Measurements from ENCODE around the gene ADRB1.

ADRB1 gene

GRCh38 chr10:114058297-114058696 is 14.6 kb downstream of the ADRB1 start:
- DNase-seq: no peak

- no peak for DNase-seq
Measured at GRCh38 chr10:114059561-114059960, 15.9 kb downstream of the ADRB1 start.

GRCh38 chr10:114060456-114060855 is 16.8 kb downstream of the ADRB1 start:
- no peak for DNase-seq

DNA sequence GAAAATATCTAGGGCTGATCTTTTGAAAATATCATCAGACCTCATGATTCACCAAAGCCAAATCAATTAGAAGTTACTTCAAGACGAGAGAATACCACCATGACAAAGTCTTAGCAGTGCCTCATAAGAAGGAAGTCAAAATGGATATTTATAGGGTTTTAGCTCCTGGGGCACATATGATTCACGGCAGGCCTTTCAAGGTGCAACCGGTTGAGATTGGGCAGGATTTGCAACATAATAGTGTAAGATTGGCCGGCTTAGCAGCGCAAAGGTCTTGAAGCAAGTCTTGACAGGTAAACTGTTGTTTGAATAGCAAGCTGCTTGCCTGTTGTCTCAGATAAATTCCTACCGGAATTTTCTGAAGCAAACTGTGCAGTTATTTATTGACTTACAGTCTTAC is 17.5 kb downstream of the ADRB1 start:
- no peak for DNase-seq

GRCh38 chr10:114061789-114062188 is 18.1 kb downstream of the ADRB1 start:
- no peak for DNase-seq

DNA sequence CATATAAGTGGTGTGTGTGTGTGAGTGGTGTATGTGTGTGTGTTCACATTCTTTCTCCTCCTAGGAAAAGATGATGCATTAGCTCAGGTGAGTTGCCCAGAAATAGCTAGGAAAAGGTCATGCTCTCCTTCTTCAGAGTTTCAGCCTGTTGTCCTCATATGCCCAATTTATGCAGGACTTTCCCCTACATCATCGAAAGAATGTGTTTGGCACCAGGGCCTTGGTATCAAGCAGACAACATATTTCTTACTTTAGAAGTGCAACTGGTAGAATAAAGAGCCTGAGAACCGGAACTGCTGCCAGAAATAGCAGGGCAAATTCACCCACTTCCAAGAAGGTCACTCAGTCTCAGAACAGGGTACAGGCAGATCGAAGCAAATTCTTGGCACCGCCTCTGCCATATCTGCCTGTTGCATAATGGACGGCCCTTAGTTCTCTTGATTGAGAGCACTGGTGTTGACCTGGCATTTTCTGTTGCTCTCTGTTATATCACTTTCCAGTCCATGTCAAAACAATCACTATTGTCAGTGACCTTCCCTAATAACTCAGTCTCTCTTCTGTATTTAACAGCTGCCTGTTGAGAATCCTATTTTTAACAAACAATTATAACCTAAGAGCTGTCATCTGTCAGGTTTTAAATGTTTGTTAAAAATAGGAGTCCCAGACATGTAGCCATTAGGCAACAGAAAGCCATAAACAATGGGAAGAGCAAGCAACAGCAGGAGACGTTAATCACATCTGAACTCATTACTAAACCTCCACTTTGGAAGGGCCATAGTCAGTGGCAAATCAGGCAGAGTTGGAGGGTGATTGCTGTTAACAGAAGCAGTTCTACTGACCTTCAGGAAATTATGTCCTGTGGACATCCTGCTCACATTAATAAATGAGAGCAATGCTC is 20.7 kb downstream of the ADRB1 start:
- no peak for DNase-seq

GRCh38 chr10:114065049-114065435 is 21.4 kb downstream of the ADRB1 start:
- no peak for DNase-seq

DNA sequence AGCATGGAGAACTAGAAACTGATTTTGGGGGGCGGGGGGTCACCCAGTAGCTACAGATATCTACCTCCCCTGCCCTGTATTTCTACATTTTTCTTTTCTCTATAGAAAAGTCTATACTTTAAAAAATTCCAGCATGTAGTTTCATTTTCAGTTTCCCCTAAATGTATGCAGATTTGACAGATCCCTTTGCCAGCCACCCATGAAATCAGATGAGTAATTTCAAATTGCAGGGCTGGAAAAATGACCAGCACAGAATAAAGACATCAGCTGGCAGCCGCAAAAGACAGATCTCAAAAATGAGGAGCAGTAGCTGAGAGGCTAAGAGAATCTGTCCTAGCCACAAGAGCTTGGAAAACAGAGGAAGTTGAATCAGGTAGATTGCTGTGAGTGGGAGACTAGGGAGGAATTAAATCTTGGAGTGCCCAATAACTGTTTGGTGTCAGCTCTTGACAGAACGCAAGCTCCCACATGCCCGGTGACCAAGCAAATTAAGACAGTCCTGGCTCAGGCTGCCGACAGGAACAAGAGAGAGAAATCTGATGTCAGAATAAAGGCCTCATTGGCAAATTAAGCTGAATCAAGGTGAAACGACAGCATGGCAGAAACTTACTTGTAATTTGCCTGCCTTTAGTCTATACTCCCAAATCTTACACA is 24.5 kb downstream of the ADRB1 start:
- no peak for DNase-seq

DNA sequence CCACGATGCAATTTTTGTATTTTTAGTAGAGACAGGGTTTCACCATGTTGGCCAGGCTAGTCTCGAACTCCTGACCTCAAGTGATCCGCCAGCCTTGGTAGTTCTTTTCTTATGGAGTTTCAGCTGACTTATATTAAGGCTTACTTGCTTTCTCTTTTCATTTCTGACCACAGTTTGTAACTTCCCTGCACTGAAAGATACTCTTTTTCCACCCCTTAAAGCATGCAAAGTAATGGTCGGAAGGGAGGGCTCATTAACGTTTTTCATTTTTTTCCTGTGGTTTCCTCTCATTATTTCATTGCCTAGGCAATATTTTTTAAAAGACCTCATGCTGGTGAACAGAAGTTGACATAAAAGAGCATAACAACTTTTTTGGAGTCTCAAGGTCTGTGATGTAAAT is 27.0 kb downstream of the ADRB1 start:
- DNase-seq: no peak

DNA sequence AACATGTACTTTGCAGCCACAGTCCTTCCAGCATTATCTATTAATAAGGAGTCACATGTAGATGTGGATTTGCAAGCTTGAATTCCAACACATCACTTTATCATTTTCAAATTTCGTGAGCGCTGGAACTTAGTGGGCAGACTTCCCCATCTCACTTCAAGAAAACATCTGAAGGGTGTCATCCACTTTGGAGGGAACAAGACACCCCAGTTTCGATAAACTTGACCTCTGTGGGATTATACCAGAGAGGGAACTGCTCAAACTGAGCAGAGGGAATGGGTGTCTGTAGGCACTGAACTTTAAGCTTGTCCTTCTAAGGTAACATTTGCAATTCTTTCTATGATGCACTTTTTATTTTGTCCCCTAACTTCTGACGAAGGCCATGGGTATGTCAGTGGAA is 27.5 kb downstream of the ADRB1 start:
- no peak for DNase-seq

DNA sequence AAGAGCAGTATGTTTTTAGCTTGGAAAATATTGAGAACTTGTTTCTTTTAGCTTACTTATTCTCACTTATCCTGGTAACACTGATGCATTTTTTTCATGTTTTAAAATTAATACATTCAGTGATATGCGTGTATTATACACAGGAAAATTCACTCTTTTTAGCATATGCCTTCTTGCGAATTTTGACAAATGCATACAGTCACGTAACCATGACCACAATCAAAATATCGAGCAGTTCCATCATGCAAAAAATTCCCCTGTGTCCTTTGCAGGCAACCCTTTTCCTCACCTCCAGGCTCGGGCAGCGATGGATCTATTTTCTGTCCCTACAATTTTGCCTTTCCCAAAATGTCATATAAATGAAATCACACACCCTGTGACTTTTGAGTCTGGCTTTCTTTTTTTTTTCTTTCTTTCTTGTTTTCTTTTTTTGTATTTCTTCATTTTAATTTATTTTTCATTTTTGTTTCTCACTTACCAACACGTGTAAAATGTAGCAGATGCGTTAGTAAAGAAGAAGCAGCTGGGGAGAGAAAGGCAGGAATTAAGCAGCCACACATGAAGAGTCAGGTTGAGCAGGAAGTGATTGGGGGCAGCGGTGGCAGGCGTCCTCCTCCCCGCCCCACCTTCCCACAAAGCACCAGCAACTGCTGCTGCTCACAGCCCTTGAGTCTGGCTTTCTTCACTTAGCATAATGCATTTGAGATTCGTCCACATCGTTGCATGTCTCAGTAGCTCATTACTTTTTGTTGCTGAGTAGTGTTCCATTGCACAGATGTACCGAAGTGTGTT is 29.9 kb downstream of the ADRB1 start:
- no peak for DNase-seq

DNA sequence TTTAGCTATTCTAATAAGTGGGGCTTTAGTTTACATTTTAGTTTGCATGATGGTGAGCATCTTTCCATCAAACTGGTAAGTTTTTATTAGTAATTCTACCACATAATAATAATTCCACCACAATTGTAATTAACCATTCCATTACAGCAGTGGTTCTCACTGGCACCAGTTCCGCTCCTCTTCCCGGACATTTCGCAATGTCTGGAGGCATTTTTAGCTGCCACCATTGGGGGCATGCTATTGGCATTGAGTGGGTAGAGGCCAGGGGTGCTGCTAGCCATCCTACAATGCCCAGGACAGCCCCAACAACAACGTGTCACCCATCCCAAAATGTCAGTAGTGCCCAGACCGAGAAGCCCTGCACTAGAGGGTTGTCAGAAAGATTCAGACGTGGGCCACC is 31.4 kb downstream of the ADRB1 start:
- DNase-seq: no peak

GRCh38 chr10:114077347-114077746 is 33.7 kb downstream of the ADRB1 start:
- no peak for DNase-seq

DNA sequence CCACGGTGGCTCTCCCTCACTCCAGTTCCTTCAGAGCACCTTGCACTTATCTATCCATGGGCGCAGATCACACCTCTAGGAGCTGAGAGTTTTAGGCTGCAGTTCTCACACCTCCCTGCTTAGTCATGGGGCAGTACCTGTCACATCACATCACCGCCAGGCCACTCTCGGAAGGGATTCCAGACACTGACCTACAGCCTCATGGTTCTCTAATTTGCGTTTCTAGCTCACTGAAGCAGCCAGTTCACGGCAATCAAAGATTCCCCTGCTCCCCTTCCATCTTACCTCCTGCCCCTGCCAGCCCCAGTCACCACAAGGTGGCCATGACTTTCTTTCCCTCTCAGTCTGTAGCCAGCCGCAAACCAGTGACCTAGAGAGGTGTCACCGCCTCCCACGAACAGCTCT is 34.2 kb downstream of the ADRB1 start:
- DNase-seq: no peak

DNA sequence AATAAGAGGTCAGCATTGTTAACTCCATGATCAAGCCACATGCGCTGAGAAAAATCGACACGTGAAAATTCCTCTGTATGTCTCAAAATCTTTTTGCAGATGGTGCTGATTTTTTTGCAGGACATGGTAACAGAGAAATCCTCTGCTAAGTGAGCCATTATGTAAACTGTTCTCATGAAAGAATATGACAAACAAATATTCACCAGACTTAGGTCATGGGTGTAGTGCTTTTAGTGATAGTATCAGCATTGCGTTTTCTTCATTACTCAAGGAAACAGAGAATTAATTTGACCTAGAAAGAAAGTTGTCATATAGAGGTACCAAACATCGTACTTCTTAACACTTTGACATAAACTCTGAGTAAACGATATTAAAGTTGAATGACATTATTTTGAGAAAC is 34.7 kb downstream of the ADRB1 start:
- DNase-seq: no peak

- no peak for DNase-seq
Measured at GRCh38 chr10:114079421-114079820, 35.8 kb downstream of the ADRB1 start.

- no peak for DNase-seq
Measured at GRCh38 chr10:114081911-114082583, 38.4 kb downstream of the ADRB1 start.

- DNase-seq: no peak
Measured at GRCh38 chr10:114083040-114083439, 39.4 kb downstream of the ADRB1 start.

- DNase-seq: no peak
Measured at GRCh38 chr10:114084215-114084614, 40.5 kb downstream of the ADRB1 start.

GRCh38 chr10:114087255-114087654 is 43.6 kb downstream of the ADRB1 start:
- DNase-seq: no peak

DNA sequence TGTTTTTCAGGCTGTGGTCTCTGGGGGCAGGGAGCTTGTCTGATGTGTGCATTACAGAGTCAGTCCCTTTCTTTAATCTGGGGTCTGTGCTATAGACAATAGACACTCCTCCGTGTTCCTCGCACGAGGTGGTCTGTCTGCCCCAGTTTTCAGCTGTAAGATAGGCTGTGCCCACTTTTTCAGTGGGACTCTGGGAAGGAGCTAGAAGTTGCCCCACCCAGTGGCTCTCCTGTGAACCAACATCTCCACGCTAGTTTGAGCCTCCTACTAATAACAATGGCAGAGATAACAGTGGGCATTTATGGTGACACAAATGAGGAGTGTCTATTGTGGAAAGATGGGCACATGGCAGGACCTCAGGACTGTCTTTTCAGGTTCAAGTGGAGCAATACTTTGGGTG is 44.0 kb downstream of the ADRB1 start:
- DNase-seq: no peak

GRCh38 chr10:114094795-114095194 is 51.1 kb downstream of the ADRB1 start:
- no peak for DNase-seq

Measured in NCI-H1694 treated with DMSO at 0.1 percent for 48 hours (cell line).